HEK293 (cell line): Measurements from ENCODE around the gene LHX2.

ENCODE experiments used
- CTCF ChIA-PET: fragments of 350-600 bp; formaldehyde crosslinking; extraction: SDS; loops from one replicate; lab custom pipeline; 2021; ENCODE audit warnings: antibody characterized with exemption; lab: Yijun Ruan, JAX
- POLR2A ChIA-PET: fragments of 300-600 bp; formaldehyde crosslinking; extraction: SDS; loops from one replicate; lab custom pipeline; 2020; ENCODE audit warnings: antibody characterized with exemption, inconsistent platforms; lab: Yijun Ruan, JAX
- H3K27ac ChIP-seq: fragments of 200-500 bp; sonication (Bioruptor generic); 2 replicates; pipeline ENCODE4 v1.5.1; 2014; ENCODE audit warnings: low read depth, low read length, control low read depth, inconsistent platforms; ENCODE audit errors: extremely low read depth
- H3K36me3 ChIP-seq, 2 experiments: fragments of 200-500 bp in 1 of 2; sonication (Bioruptor generic) in 1 of 2; 1 replicate in 1 of 2; 2 replicates in 1 of 2; pipeline ENCODE4 v1.5.1; 2014 to 2017; ENCODE audit warnings: inconsistent platforms in 2 of 2, low read length in 2 of 2; ENCODE audit not compliant: control insufficient read depth in 2 of 2, insufficient read depth in 1 of 2
- H3K4me1 ChIP-seq: fragments of 200-500 bp; sonication (Bioruptor generic); 2 replicates; pipeline ENCODE4 v1.5.1; 2014; ENCODE audit warnings: mild to moderate bottlenecking, low read length, inconsistent platforms; ENCODE audit not compliant: control insufficient read depth, insufficient read depth
- H3K4me3 ChIP-seq: 2 replicates; pipeline ENCODE4 v1.5.1; 2011; ENCODE audit warnings: low read depth, mild to moderate bottlenecking, control low read depth, low read length, moderate library complexity
- H3K9me3 ChIP-seq: fragments of 200-500 bp; sonication (Bioruptor generic); 2 replicates; pipeline ENCODE4 v1.5.1; 2014; ENCODE audit warnings: low read depth, low read length, inconsistent platforms; ENCODE audit not compliant: control insufficient read depth, insufficient read depth
- BCL11B ChIP-seq: fragments of 450-650 bp; formaldehyde crosslinking; IDR thresholded peaks from 2 replicates; pipeline ENCODE4 v1.5.1; 2016; ENCODE audit warnings: low read depth, missing biosample characterization, missing genetic modification characterization
- EGR2 ChIP-seq: fragments of 450-650 bp; formaldehyde crosslinking; IDR thresholded peaks from 2 replicates; pipeline ENCODE4 v1.5.1; 2016; ENCODE audit warnings: low read depth, missing biosample characterization, missing genetic modification characterization
- HOXA7 ChIP-seq: sonication (generic); formaldehyde crosslinking; IDR thresholded peaks from 2 replicates; pipeline ENCODE4 v1.8.1; 2022; ENCODE audit warnings: missing genetic modification reagents, borderline replicate concordance
- KLF1 ChIP-seq: fragments of 450-650 bp; formaldehyde crosslinking; IDR thresholded peaks from 2 replicates; pipeline ENCODE4 v1.5.1; 2016; ENCODE audit warnings: missing biosample characterization, missing genetic modification characterization
- SP7 ChIP-seq: fragments of 450-650 bp; formaldehyde crosslinking; IDR thresholded peaks from 2 replicates; pipeline ENCODE4 v1.5.1; 2016; ENCODE audit warnings: missing biosample characterization, missing genetic modification characterization
- TRIM28 ChIP-seq: IDR thresholded peaks from 2 replicates; pipeline ENCODE4 v1.6.1; 2011; ENCODE audit warnings: low read length, control low read depth, borderline replicate concordance
- ZBTB1 ChIP-seq: fragments of 450-650 bp; formaldehyde crosslinking; IDR thresholded peaks from 2 replicates; pipeline ENCODE4 v1.5.1; 2016; ENCODE audit warnings: missing biosample characterization, missing genetic modification characterization
- ZBTB49 ChIP-seq: fragments of 450-650 bp; formaldehyde crosslinking; IDR thresholded peaks from 2 replicates; pipeline ENCODE4 v1.5.1; 2016; ENCODE audit warnings: missing biosample characterization, missing genetic modification characterization, low read depth
- ZFHX2 ChIP-seq: fragments of 450-650 bp; formaldehyde crosslinking; conservative IDR thresholded peaks from 2 replicates; pipeline ENCODE4 v1.5.1; 2016; ENCODE audit warnings: missing biosample characterization, missing genetic modification characterization
- ZNF24 ChIP-seq: fragments of 450-650 bp; formaldehyde crosslinking; IDR thresholded peaks from 2 replicates; pipeline ENCODE4 v1.5.1; 2016; ENCODE audit warnings: missing biosample characterization, missing genetic modification characterization
- ZNF341 ChIP-seq: fragments of 450-650 bp; formaldehyde crosslinking; IDR thresholded peaks from 2 replicates; pipeline ENCODE4; 2016; ENCODE audit warnings: low read depth, missing biosample characterization, missing genetic modification characterization
- ZNF433 ChIP-seq: fragments of 450-650 bp; formaldehyde crosslinking; IDR thresholded peaks from 2 replicates; pipeline ENCODE4 v1.5.1; 2016; ENCODE audit warnings: missing biosample characterization, missing genetic modification characterization, low read depth
- ZNF623 ChIP-seq: fragments of 450-650 bp; formaldehyde crosslinking; IDR thresholded peaks from 2 replicates; pipeline ENCODE4 v1.5.1; 2016; ENCODE audit warnings: missing biosample characterization, missing genetic modification characterization
- ZNF701 ChIP-seq: fragments of 450-650 bp; formaldehyde crosslinking; IDR thresholded peaks from 2 replicates; pipeline ENCODE4 v1.5.1; 2016; ENCODE audit warnings: missing biosample characterization, missing genetic modification characterization
- TF ChIP-seq, protein P1 (sequence below): fragments of 450-650 bp; formaldehyde crosslinking; IDR thresholded peaks from 2 replicates; pipeline ENCODE4 v1.5.1; 2016; ENCODE audit warnings: missing biosample characterization, missing genetic modification characterization
- TF ChIP-seq, protein P2 (sequence below): fragments of 450-650 bp; formaldehyde crosslinking; IDR thresholded peaks from 2 replicates; pipeline ENCODE4 v1.5.1; 2016; ENCODE audit warnings: missing biosample characterization, missing genetic modification characterization
- TF ChIP-seq, protein P3 (sequence below): fragments of 450-650 bp; formaldehyde crosslinking; IDR thresholded peaks from 2 replicates; pipeline ENCODE4 v1.5.1; 2017; ENCODE audit warnings: missing biosample characterization, mild to moderate bottlenecking, missing genetic modification characterization, moderate library complexity
- TF ChIP-seq, protein P4 (sequence below): fragments of 450-650 bp; formaldehyde crosslinking; IDR thresholded peaks from 2 replicates; pipeline ENCODE4 v1.5.1; 2016; ENCODE audit warnings: missing biosample characterization, missing genetic modification characterization

The LHX2 gene

GRCh38 chr9:124038790-124039633 lies 27.4 kb downstream of the LHX2 start:
- H3K27ac ChIP-seq = no peak overlapping the region
- H3K36me3 ChIP-seq = no peaks in the 10 kb centered on the region
- ChIA-PET CTCF (interaction anchor here (0.6 to 5.5 kb wide), 15 partner anchors 12 to 1688 kb away, joined by 3 to 64 read pairs (median 4); no protein-coding TSS in a partner anchor), POLR2A (interaction anchor here (1.5 kb wide), 1 partner anchor 108 kb away, joined by 5 read pairs; no protein-coding TSS in a partner anchor)
- no peaks in the 10 kb centered on the region for H3K9me3 ChIP-seq
- no peak for TF ChIP-seq ZNF701 (tag by site-specific recombination)
- TF ChIP-seq ZNF341 (tag by site-specific recombination) = no peak
- no peak for TF ChIP-seq KLF1
- TF ChIP-seq, protein P1, sequence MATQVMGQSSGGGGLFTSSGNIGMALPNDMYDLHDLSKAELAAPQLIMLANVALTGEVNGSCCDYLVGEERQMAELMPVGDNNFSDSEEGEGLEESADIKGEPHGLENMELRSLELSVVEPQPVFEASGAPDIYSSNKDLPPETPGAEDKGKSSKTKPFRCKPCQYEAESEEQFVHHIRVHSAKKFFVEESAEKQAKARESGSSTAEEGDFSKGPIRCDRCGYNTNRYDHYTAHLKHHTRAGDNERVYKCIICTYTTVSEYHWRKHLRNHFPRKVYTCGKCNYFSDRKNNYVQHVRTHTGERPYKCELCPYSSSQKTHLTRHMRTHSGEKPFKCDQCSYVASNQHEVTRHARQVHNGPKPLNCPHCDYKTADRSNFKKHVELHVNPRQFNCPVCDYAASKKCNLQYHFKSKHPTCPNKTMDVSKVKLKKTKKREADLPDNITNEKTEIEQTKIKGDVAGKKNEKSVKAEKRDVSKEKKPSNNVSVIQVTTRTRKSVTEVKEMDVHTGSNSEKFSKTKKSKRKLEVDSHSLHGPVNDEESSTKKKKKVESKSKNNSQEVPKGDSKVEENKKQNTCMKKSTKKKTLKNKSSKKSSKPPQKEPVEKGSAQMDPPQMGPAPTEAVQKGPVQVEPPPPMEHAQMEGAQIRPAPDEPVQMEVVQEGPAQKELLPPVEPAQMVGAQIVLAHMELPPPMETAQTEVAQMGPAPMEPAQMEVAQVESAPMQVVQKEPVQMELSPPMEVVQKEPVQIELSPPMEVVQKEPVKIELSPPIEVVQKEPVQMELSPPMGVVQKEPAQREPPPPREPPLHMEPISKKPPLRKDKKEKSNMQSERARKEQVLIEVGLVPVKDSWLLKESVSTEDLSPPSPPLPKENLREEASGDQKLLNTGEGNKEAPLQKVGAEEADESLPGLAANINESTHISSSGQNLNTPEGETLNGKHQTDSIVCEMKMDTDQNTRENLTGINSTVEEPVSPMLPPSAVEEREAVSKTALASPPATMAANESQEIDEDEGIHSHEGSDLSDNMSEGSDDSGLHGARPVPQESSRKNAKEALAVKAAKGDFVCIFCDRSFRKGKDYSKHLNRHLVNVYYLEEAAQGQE (tag by site-specific recombination) = no peak
- no peak for TF ChIP-seq BCL11B (tag by site-specific recombination)
- TF ChIP-seq, protein P2, sequence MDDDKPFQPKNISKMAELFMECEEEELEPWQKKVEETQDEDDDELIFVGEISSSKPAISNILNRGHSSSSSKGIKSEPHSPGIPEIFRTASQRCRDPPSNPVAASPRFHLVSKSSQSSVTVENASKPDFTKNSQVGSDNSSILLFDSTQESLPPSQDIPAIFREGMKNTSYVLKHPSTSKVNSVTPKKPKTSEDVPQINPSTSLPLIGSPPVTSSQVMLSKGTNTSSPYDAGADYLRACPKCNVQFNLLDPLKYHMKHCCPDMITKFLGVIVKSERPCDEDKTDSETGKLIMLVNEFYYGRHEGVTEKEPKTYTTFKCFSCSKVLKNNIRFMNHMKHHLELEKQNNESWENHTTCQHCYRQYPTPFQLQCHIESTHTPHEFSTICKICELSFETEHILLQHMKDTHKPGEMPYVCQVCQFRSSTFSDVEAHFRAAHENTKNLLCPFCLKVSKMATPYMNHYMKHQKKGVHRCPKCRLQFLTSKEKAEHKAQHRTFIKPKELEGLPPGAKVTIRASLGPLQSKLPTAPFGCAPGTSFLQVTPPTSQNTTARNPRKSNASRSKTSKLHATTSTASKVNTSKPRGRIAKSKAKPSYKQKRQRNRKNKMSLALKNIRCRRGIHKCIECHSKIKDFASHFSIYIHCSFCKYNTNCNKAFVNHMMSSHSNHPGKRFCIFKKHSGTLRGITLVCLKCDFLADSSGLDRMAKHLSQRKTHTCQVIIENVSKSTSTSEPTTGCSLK (tag by site-specific recombination) = no peak
- no peak for TF ChIP-seq TRIM28
- TF ChIP-seq ZFHX2 (tag by site-specific recombination) = peak; percentile 32; the same call in 1 of the 2 replicates
- TF ChIP-seq ZNF24 (tag by site-specific recombination) = no peak
- TF ChIP-seq, protein P3, sequence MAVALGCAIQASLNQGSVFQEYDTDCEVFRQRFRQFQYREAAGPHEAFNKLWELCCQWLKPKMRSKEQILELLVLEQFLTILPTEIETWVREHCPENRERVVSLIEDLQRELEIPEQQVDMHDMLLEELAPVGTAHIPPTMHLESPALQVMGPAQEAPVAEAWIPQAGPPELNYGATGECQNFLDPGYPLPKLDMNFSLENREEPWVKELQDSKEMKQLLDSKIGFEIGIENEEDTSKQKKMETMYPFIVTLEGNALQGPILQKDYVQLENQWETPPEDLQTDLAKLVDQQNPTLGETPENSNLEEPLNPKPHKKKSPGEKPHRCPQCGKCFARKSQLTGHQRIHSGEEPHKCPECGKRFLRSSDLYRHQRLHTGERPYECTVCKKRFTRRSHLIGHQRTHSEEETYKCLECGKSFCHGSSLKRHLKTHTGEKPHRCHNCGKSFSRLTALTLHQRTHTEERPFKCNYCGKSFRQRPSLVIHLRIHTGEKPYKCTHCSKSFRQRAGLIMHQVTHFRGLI (tag by site-specific recombination) = no peak
- TF ChIP-seq ZBTB1 (tag by site-specific recombination) = no peak
- no peak for TF ChIP-seq HOXA7 (CRISPR knock-in tag)
- TF ChIP-seq, protein P4, sequence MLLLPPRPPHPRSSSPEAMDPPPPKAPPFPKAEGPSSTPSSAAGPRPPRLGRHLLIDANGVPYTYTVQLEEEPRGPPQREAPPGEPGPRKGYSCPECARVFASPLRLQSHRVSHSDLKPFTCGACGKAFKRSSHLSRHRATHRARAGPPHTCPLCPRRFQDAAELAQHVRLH (tag by site-specific recombination) = 0 out of 2 replicates have a peak, but pooled peaks have one; percentile 17
- peak; percentile 96 for TF ChIP-seq ZNF623 (tag by site-specific recombination)
- TF ChIP-seq ZNF433 (tag by site-specific recombination) = no peak
- TF ChIP-seq EGR2 (tag by site-specific recombination) = peak; percentile 32; the same call in 1 of the 2 replicates
- no peak for TF ChIP-seq SP7 (tag by site-specific recombination)
- no peak for TF ChIP-seq ZBTB49
- no peak overlapping the region for H3K4me3 ChIP-seq
- no peaks in the 10 kb centered on the region; the same call in 1 of the 2 replicates for H3K4me1 ChIP-seq
